Right lobe of liver (tissue), 4 donors: ENCODE results near the gene USP11.

Experiments used
- CTCF ChIP-seq, 4 donors: fragments of 200-600 bp in 3 of 4; fragments of 450-650 bp in 1 of 4; IDR thresholded peaks; one replicate each; pipeline versions ENCODE4 v1.5.1 to v1.8.0; 2016 to 2022; ENCODE audit warnings: antibody characterized with exemption in 4 of 4, mild to moderate bottlenecking in 2 of 4
- POLR2A ChIP-seq: fragments of 450-650 bp; IDR thresholded peaks from one replicate; pipeline ENCODE4 v1.6.1; 2017; ENCODE audit warnings: antibody characterized with exemption, mild to moderate bottlenecking
- donor health status: DM: no; HTN: no; CAD: no.
- donor health status: DM: no; HTN: no; CAD: no.
- donor health status: DM: no; HTN: yes; CAD: no.

GRCh38 chrX:47218920-47219815 lies 13.6 kb upstream of the USP11 start:
- TF ChIP-seq CTCF (IDR thresholded peaks at IDR 0.05) (no peak), POLR2A (peak; percentile 39)
